ENCODE data around the gene CLDN4. TPM values are rescaled to one million over a fixed set of nuclear protein-coding genes. Genes with fewer than 3 reads are reported as not detected.

CLDN4 gene
- total and polyA plus RNA-seq, 2 experiments from 2014 or later = 11.6 to 19.4 TPM

- no peaks in the 10 kb centered on the region for H4K20me1 ChIP-seq (replicated peaks; ENCODE audit: insufficient read depth)
- no peaks in the 10 kb centered on the region for H3K9me2 ChIP-seq (ENCODE audit: insufficient read depth)
- no peaks in the 10 kb centered on the region for H3K27me3 ChIP-seq (ENCODE audit: insufficient read depth)
- peak overlapping the region; percentile 80; the same call in 1 of the 2 replicates for H3K4me2 ChIP-seq
- Mint-ChIP-seq H3K4me3 (peak overlapping the region; percentile 19; the same call in 1 of the 3 replicates), H3K36me3 (ENCODE audit: low read depth) (peaks cover 7% of the 10 kb centered on the region; the same call in 2 of the 3 replicates), H3K27ac (peak overlapping the region; percentile 70; the same call in 1 of the 2 replicates), H3K9me3 (peaks cover 6% of the 10 kb centered on the region; the same call in 2 of the 3 replicates), H3K27me3 (ENCODE audit: insufficient read depth, low read depth, poor library complexity) (peaks cover 12% of the 10 kb centered on the region), H3K4me1 (peaks cover 73% of the 10 kb centered on the region)
- peaks cover 10% of the 10 kb centered on the region for H3F3A ChIP-seq (replicated peaks; ENCODE audit: low read depth)
- H3K4me1 ChIP-seq (ENCODE audit: insufficient read depth) = peaks cover 70% of the 10 kb centered on the region
- ATAC-seq = no peak
- H3K79me2 ChIP-seq (replicated peaks; ENCODE audit: insufficient read depth) = no peaks in the 10 kb centered on the region
- TF ChIP-seq POLR2AphosphoS5 (IDR thresholded peaks at IDR 0.05; ENCODE audit: low read depth) (no peak), ETS1 (IDR thresholded peaks at IDR 0.05) (no peak), ZNF114 (CRISPR knock-in tag; IDR thresholded peaks at IDR 0.05) (no peak), CTCF (conservative IDR thresholded peaks at IDR 0.05; ENCODE audit: low read depth in 2 of 2) (no peak), CREB1 (CRISPR knock-in tag; IDR thresholded peaks at IDR 0.05; ENCODE audit: low read depth) (no peak), REST (IDR thresholded peaks at IDR 0.05; ENCODE audit: unreplicated experiment) (no peak), NANOG (IDR thresholded peaks at IDR 0.05; ENCODE audit: borderline replicate concordance) (no peak), EZH2 (IDR thresholded peaks at IDR 0.05; ENCODE audit: low read depth, unreplicated experiment) (no peak), JUNB (IDR thresholded peaks at IDR 0.05; ENCODE audit: unreplicated experiment) (no peak)
- H3K27ac ChIP-seq (ENCODE audit: low read depth) = no peak overlapping the region
- no peak for DNase-seq (ENCODE audit: low spot score)
- no peaks in the 10 kb centered on the region for H3K36me3 ChIP-seq (ENCODE audit: insufficient read depth)
- no peak overlapping the region for H3K4me3 ChIP-seq
- H2AFZ ChIP-seq = no peak overlapping the region
Observed at GRCh38 chr7:73828972-73829371, 1.8 kb upstream of the CLDN4 start.

GRCh38 chr7:73829505-73829904 lies 1.3 kb upstream of the CLDN4 start:
- Histone ChIP-seq H3K27ac (ENCODE audit: low read depth) (no peak overlapping the region), H3K4me1 (ENCODE audit: insufficient read depth) (peaks cover 70% of the 10 kb centered on the region), H3K27me3 (ENCODE audit: insufficient read depth) (no peaks in the 10 kb centered on the region), H3K36me3 (ENCODE audit: insufficient read depth) (no peaks in the 10 kb centered on the region), H3K9me2 (ENCODE audit: insufficient read depth) (no peaks in the 10 kb centered on the region), H3K4me3 (no peak overlapping the region), H4K20me1 (replicated peaks; ENCODE audit: insufficient read depth) (no peaks in the 10 kb centered on the region), H2AFZ (no peak overlapping the region), H3F3A (replicated peaks; ENCODE audit: low read depth) (peaks cover 10% of the 10 kb centered on the region), H3K79me2 (replicated peaks; ENCODE audit: insufficient read depth) (no peaks in the 10 kb centered on the region), H3K4me2 (peak overlapping the region; percentile 80)
- H3K4me3 Mint-ChIP-seq = peak overlapping the region; percentile 10; the same call in 1 of the 3 replicates
- peaks cover 12% of the 10 kb centered on the region for H3K27me3 Mint-ChIP-seq (ENCODE audit: insufficient read depth, low read depth, poor library complexity)
- TF ChIP-seq JUNB (IDR thresholded peaks at IDR 0.05; ENCODE audit: unreplicated experiment) (no peak), CTCF (conservative IDR thresholded peaks at IDR 0.05; ENCODE audit: low read depth in 2 of 2) (no peak), NANOG (IDR thresholded peaks at IDR 0.05; ENCODE audit: borderline replicate concordance) (no peak), ZNF331 (CRISPR knock-in tag; IDR thresholded peaks at IDR 0.05; ENCODE audit: low read depth) (no peak), REST (IDR thresholded peaks at IDR 0.05; ENCODE audit: unreplicated experiment) (no peak)
- peaks cover 73% of the 10 kb centered on the region for H3K4me1 Mint-ChIP-seq
- H3K36me3 Mint-ChIP-seq (ENCODE audit: low read depth) = peaks cover 12% of the 10 kb centered on the region; the same call in 2 of the 3 replicates
- H3K27ac Mint-ChIP-seq = peak overlapping the region; percentile 91; the same call in 1 of the 2 replicates
- no peak for ATAC-seq
- DNase-seq (ENCODE audit: low spot score) = peak; percentile 56
- H3K9me3 Mint-ChIP-seq = peaks cover 11% of the 10 kb centered on the region
